NCI-H2196 (cell line): ENCODE data around the gene MACROD1.

Experiments used
- DNase-seq: peaks from one replicate; lab custom pipeline; 2025; ENCODE audit not compliant: unreplicated experiment; lab: John Stamatoyannopoulos, UW

Gene MACROD1

DNA sequence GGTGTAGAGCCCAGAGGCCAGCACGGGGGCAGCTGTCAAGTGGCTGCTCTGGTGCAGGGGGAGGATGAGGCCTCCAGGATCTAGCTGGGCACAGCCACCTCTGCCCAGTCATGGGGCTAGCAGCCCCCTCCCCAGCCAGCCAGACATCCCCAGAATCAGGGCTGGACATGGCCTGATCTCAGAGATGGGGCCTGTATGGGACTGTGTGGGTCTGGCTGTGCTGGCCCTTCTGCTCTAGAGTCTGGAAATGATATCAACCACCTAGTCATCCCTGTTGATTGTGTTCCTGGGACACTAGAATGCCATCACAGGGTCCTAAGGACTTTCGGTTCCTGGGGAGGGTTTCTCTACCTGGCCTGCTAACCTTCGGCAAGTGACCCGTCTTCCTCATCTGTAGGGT lies 127.4 kb downstream of the MACROD1 start:
- no peak for DNase-seq

- DNase-seq: no peak
These were observed 128.8 kb downstream of the MACROD1 start for GRCh38 chr11:64037027-64037634.

GRCh38 chr11:64036087-64037026 lies 129.6 kb downstream of the MACROD1 start:
- DNase-seq: no peak

GRCh38 chr11:64035576-64035975 lies 130.3 kb downstream of the MACROD1 start, which contains the start of gene FLRT1:
Gene FLRT1 (plus strand): TSS chr11:64035931. CDS start chr11:64116268, 80,337 bp downstream.
- DNase-seq: no peak

DNA sequence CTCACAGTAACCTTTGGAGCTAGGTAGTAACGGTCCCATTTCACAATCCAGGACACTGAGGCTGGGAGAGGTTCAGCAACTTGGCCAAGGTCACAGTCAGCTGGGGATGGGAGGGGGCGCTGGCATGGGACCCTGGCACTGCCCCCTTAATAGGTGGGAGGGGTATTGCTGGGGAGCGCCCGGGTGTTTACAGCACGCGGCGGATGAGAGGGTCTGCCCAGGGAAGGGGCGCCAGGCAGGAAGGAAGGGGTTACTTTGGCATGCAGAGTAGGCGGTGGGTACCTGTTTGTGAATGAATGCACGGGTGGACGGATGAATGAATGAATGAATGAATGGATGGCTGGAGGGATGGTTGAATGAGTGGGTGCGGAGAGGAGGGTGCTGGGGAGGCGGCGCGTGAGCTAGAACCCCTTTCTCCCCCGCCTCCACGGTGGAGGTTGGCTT lies 130.8 kb downstream of the MACROD1 start:
- DNase-seq: no peak

DNA sequence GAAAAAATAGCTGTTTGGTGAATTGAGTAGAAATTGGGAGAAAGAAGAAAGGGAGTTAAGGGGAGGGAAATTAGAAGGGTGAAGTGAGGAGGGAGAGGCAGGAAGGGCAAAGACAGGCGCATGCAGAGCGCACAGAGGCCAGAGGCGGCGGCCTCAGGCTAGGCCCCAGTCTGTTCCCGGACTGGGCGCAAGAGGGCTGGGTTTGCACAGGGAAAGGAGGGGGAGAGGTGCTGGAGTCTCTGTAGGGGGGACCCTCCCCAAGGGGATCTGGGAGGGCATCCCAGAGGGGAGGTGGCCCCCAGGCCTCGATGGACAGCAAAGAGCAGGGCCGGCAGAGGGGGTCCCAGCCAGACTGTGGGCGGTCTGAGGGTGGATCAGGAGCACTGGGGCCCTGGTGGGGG lies 131.5 kb downstream of the MACROD1 start:
- DNase-seq: no peak

GRCh38 chr11:64032050-64032449 lies 133.9 kb downstream of the MACROD1 start:
- no peak for DNase-seq

DNA sequence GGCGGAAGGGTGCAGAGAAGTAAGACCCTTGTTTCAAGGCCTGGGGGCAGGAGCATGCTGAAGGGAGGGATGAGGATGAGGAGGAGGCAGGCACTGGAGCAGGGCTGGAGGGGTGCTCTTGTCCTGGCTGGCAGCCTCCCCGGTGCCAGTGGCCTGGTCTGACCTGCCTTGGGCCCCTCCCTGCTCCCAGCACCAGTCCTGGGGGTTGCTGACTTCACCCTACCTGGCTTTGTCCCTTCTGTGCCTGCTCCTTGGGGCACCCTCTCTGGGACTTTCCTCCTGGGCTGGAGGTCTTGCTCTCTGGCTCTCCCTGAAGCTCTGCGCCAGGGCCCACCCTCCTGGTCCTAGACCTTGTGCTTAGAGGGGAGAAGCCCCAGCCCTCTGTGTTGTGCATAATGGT lies 134.9 kb downstream of the MACROD1 start:
- no peak for DNase-seq

GRCh38 chr11:64029773-64030172 lies 136.1 kb downstream of the MACROD1 start:
- no peak for DNase-seq

DNA sequence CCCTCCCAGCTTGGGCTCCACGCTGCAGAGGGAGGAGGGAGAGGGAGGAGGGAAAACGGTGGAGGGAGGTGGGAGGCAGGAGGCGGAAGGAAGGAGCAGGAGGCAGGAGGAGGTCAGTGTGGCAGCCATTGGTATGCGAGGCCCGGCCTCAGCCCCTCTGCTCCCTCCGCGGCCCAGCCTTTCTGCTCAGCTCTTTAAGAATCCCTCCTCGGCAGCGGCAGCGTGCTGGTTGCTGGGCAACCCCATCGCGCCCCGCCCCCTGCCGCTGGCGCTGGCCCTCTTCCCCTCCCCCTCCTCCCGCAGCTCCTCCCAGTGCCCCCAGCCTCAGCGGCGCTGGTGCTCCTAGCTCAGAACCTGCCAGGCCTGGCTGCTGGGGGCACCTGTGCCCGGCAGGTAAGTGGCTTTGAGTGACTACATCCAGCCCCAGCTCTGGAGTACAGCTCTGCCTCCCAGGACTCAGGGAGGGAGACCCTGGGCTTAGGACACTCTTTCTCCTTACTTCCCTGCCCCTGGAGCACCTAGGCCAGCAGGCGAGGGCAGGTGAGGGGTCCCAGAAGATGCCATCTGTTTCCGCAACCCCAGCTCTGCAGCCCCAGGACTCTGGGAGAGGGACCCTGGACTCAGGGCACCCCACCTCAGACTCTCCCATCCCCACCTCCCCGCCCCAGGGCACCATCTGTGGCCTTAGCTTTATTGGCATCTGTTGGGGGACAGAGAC lies 137.4 kb downstream of the MACROD1 start:
- DNase-seq: no peak

GRCh38 chr11:64027651-64028397 lies 138.1 kb downstream of the MACROD1 start:
- no peak for DNase-seq

DNA sequence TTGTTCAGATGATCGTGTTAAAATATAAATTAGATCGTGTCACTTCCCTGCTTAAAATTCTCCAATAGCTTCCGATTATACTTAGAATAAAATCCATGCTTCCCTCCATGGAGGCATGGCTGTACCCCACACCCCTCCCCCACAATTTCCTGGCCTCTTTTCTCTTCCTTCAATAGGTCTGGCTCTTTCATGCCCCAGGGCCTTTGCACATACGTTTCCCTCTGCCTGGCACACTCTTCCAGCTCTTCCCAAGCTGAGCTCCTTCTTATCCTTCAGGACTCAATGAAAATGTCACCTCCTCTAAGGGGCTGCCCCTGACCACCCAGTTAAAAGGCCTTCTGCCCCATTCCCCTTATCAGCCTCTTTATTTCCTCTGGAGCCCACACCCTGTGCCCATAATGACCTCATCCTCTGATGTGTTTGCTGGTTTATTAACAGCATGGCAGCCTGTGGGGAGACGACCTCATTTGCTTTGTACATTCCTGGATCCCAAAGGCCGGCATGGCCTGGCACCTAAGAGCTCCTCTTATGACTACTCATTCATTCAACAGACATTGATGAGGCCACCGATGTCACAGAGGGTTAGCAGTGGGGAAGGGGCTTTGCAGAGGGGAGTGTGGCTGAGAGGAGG lies 139.2 kb downstream of the MACROD1 start:
- no peak for DNase-seq

DNA sequence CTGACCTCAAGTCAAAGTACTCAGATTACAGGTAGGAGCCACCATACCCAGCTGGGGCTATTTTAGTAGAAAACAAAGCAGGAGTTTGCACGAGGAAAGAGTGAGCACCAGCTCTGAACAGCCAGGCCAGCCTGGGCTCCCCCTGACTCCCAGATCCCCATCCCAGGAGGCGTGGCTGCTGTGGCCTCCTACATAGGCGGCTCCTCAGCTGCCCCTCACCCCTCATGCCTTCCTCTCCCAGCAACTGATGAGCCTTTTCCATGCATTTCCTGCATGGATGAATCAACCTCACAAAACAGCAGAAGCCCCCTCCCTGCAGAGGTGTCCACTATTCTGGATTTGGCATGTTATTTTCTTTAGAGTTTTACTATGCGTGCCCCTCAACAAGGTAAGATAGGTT lies 140.7 kb downstream of the MACROD1 start:
- no peak for DNase-seq

- DNase-seq: no peak
These were observed 141.9 kb downstream of the MACROD1 start for GRCh38 chr11:64023712-64024710.

GRCh38 chr11:64022125-64022784 lies 143.7 kb downstream of the MACROD1 start:
- DNase-seq: no peak

- DNase-seq: no peak
These were observed 144.2 kb downstream of the MACROD1 start for GRCh38 chr11:64021757-64022093.

- no peak for DNase-seq
These were observed 144.7 kb downstream of the MACROD1 start for GRCh38 chr11:64020976-64021756.
